Stimulated activated CD4-positive, alpha-beta T cell treated with anti-CD3 and anti-CD28 coated beads, Interleukin-4, amount 100 ng/mL, for 24 hours (primary cell): ENCODE results near the gene TTC21B.
"Not testable (repeated sequence)": the region's sequence is repeated elsewhere in the genome, so short reads cannot be mapped to it uniquely, and the experiment has no call there.

Experiments
- DNase-seq: peaks from one replicate; pipeline ENCODE4 v3.0.0-alpha.2; 2020

TTC21B gene

DNA sequence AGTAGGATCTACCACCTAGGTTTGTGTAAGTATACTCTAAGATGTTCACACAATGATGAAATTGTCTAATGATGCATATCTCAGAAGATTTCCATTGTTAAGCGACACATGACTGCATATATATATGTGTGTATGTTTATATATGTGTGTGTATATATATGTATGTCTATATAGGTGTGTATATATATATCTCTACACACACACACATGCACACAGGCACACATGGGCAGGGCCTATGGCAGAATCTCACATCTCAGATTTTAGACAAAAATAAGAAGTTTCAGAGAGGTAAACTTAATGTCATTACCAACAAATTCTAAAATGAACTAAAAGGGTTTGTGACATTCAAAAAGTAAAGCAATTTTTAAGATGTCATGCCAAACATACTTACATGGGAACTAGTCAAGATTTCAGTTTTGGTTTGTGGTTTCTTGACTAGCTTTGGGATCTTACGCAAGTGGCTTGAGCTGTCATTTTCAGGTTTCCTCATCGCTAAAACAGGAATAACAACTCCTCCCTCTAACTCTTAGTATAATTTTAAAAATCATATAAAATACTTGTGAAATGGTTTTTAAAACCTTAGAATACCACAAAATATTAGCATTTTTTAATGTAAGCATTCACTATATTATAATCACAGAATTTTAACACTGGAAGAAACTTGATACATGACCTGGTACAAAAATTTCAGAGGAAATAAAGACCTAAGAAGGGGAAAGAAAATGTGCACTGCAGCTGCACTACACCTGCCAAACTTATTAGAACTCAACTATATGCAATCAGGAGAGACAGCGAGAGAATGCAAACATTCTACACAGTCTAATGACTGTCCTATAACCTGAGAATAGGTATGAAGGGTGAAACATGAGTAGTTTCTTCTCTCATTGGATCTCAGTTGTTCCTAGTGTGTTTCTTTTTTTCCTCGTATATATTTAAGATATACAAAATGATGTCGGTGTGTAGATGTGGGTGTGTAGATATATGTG lies 75.7 kb downstream of the TTC21B start:
- DNase-seq = no peak

DNA sequence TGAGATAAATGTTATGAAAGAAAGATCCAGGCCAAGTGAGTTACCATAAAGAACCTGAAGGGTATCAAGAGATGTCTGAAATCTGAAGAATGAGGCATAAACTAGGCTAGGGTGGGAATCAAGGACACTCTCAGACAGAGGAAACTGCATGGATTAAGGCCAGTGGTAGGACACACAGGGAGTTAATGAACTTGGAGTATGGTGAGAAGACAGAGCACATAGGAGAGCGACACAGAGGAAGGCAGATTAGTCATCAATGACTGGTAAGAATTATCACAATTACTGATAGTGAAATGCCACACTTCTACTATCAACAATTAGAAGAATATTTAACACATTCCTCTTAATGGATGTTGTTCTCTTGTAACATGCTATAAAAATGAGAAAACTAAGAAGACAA lies 76.9 kb downstream of the TTC21B start:
- no peak for DNase-seq

DNA sequence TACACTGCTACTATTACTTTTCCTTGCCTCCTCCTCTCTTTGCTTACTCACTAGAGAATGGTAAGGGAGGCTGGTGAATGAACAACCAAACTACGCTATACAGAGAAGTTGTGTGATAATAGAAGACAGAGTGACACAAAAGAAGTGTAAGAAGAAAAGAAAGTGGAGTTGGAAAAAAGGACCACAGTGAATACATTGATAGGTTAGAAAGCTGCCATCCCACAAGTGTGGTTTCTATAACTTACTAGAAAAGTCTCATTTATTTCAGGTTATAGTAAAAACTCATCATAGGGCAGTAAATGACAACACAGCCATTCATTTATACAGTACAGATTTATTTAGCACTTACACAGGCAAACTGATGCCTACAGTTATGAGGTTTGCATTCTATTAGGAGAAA lies 77.3 kb downstream of the TTC21B start:
- DNase-seq = no peak

GRCh38 chr2:165874445-165875039 lies 79.0 kb downstream of the TTC21B start:
- no peak for DNase-seq

- DNase-seq = no peak
Observed at GRCh38 chr2:165872101-165872791, 81.3 kb downstream of the TTC21B start.

DNA sequence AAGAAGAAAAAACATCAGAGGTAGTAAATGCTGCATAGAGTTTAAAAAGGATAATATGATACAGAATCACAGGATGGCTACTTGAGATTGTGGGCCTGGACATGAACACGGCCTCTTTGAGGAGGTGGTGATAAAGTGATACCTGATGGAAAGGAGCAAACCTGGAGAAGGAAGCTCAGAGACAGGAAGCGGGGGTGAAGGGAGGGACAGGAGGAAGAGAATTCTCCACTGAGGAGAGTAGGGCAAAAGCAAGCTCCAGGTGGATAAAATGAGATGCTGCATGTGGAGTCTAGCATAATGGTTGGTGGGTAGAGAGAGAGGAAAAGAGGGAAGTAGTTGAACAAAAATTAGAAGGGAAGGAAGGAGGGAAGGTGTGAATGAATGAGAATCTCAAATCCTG lies 82.6 kb downstream of the TTC21B start:
- no peak for DNase-seq

DNA sequence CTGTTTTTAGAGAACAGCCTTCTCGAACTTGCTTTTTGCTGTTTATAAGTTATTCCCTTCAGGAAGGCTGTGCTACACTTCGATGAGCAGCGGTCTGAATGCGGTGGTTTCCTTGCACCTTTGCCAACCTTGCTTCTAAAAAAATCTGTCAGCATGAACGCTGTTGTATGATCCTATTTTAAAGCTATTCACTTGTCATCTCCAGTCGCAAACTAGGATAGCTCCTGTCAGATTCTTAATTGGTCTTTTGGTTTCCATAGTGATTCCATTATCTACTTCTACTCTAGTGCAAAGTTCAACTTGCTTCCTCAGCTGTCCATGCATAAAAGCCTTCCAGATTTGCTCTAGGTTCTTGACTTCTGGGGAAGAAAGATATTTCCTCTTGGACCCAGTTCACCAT lies 83.2 kb downstream of the TTC21B start:
- no peak for DNase-seq

DNA sequence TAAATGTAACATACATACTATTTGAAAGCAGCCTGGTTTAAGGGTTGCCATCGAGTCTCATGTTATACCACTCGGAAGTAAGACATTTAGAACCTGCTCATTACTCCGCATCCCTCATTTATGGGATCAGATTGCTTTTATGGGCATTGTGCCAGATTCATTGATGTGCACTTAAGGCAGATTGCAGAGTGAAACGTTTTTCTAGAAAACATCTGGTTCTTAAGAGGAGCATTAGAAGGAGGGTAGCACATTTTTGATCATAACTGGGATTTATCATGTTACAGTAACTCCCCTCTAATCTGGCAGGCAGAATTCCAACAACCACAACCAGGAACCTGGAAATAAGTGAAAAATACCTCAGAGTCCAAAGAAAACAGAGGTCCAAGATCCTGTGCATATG lies 85.4 kb downstream of the TTC21B start:
- no peak for DNase-seq

DNA sequence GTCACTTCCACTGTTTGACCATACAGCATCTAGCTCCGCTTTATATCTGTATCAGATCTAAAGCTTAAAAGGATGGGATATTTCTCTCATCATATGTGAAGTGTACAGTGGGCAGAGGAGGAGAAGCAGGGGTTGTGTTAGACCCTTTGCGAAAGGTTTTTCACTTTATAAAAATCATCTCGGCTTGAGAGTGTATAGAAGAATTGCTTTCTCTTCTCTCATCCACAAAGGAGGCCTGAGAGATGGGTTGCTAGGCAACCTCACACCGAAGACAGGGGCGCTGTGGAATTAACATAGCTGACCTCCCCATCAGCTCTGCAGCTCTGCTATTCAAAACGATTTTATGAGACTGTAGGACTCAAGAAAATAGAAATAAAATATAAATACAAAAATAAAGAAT lies 89.3 kb downstream of the TTC21B start:
- DNase-seq = no peak

DNA sequence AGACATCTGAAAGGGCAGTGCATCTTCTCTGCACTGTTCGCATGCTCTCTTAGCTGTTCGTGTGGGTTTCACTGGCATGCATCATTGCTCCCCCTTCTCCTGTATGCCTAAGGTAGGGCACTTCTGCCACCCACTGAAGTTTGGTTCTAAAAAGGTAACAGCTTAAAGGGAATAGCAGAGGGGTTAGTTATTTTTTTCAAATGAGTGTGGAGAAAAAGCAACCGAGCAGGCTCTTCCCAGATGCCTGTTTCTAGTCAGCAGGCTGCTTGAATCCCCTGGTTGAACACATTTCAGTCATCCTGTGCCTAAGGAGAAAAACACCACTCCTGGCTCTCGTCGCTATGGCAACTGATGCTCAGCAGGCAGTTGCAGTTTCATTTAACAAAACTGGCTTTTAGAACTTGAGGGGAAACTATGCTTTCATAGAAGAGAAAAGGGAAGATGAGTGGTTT lies 89.7 kb downstream of the TTC21B start:
- DNase-seq = no peak

- not testable (repeated sequence) for DNase-seq
Observed at GRCh38 chr2:165861083-165861482, 92.5 kb downstream of the TTC21B start.

DNA sequence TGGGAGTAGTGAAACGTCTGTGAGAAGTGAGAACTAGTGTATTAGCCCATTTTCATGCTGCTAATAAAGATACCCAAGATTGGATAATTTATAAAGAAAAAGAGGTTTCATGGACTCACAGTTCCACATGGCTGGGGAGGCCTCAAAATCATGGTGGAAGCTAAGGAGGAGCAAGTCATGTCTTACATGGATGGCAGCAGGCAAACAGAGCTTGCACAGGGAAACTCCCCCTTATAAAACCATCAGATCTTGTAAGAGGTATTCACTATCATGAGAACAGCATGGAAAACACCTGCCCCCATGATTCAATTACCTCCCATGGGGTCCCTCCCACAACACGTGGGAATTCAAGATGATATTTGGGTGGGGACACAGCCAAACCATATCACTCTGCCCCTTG lies 93.9 kb downstream of the TTC21B start:
- not testable (repeated sequence) for DNase-seq

- no peak for DNase-seq
Observed at GRCh38 chr2:165857876-165858275, 95.7 kb downstream of the TTC21B start.

- DNase-seq = no peak
Observed at GRCh38 chr2:165852394-165852793, 101.2 kb downstream of the TTC21B start.

DNA sequence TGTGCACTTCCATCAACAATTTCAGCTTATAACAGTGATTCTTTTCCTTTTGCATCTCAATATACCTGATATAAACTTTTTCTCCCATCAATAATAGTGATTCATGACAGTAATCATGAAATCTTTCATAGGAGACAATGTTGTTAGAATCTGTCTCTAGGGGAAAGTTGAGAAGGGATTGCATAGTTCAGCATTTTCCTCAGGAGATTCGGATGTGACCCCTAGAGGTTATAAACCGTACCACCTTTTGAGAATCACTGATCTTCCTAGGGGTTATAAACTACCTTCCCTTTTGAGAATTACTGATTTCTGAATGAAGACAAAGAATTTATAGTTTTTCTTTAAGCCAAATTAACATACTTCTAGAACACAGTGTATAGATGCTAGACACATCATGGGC lies 106.6 kb downstream of the TTC21B start:
- DNase-seq = no peak

- no peak for DNase-seq
Observed at GRCh38 chr2:165846056-165846455, 107.5 kb downstream of the TTC21B start.

- DNase-seq = no peak
Observed at GRCh38 chr2:165844216-165844615, 109.4 kb downstream of the TTC21B start.

GRCh38 chr2:165843351-165843750 lies 110.2 kb downstream of the TTC21B start:
- DNase-seq = no peak

DNA sequence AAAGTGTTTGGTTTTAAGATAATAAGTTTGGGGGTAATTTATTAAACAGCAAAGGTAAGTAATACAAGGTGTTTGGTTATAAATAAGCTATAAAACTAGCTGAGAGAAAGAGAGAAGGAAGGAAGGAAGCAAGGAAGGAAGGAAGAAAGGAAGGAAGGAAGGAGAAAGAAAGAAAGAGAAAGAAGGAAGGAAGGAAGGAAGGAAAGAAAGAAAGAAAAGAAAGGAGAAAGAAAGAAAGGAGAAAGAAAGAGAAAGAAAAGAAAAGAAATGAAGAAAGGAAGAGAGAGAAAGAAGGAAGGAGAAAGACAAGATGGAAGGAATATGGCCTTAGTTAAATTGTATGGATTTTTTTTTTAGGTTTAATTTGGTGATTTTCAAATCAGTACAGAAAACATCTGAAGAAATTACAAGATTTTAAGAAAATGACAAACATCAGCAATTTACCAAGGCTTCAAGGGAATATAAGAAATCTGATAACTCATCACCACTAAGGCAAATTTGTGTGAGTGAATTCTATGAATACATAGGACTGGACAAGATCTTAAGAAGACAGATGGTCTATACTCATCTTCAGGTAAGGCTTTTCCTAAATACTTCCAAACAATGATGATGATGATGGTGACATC lies 113.1 kb downstream of the TTC21B start:
- DNase-seq = no peak

GRCh38 chr2:165839610-165840009 lies 114.0 kb downstream of the TTC21B start:
- DNase-seq = no peak

GRCh38 chr2:165837122-165837521 lies 116.5 kb downstream of the TTC21B start:
- DNase-seq = no peak

GRCh38 chr2:165835363-165835762 lies 118.2 kb downstream of the TTC21B start:
- no peak for DNase-seq

DNA sequence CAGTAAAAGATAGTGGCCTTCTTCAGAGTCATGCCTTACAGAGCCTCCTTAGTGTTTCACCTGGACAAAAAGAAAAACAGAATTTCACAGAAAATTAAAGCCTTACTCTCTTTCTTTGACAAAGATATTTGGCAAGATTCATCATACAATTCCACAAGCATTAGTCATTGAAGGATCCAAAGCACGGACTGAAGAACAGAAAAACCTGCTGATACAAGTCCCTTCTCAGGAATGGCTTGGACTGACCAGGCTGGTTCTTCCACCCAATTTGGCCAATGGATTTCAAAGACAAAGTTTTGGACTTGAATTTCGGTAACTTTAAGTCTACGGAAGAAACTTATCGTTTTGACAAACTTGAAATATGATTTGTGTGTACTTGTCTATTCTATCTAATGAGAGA lies 120.4 kb downstream of the TTC21B start:
- DNase-seq = no peak
